ENCODE data around the gene CCDC85C. TPM values are rescaled to one million over a fixed set of nuclear protein-coding genes. Genes with fewer than 3 reads are reported as not detected.

Gene CCDC85C
- total RNA-seq, 2 donors from 2014 or later: 35.1 to 47.2 TPM

DNA sequence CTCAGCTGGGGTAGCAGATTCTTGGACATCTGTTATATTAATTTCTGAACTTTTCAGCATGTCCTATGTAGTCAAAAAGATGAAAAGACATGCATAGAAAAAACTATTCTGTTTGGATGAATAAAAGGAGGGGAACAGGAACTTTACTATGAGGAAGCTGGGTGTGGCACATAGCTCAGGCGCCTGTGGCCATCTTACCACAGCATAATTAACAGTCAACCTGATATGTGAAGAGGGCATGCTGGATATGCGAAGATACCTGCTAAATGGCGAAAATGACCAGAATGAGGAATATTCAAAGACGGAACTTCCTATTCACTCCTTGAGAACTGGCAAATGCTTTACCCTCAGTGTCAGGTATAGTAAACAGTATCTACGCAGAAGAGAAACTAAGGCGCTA is 141.8 kb downstream of the CCDC85C start:
- intact Hi-C loops (cut with DNase I): no loop called here
- DNase-seq (ENCODE audit: low spot score): no peak
- Histone ChIP-seq H3K4me1 (replicated peaks) (no peaks in the 10 kb centered on the region), H3K9me3 (no peaks in the 10 kb centered on the region), H3K4me3 (no peak overlapping the region), H3K27ac (no peak overlapping the region), H3K36me3 (no peaks in the 10 kb centered on the region), H3K27me3 (replicated peaks; ENCODE audit: insufficient read depth) (no peaks in the 10 kb centered on the region)
- WGBS: 70% methylated on average over 6 of the region's 6 CpGs
- no peak for TF ChIP-seq POLR2AphosphoS5 (IDR thresholded peaks at IDR 0.05)
- no peak for TF ChIP-seq POLR2A (IDR thresholded peaks at IDR 0.05)
- TF ChIP-seq, protein P1, sequence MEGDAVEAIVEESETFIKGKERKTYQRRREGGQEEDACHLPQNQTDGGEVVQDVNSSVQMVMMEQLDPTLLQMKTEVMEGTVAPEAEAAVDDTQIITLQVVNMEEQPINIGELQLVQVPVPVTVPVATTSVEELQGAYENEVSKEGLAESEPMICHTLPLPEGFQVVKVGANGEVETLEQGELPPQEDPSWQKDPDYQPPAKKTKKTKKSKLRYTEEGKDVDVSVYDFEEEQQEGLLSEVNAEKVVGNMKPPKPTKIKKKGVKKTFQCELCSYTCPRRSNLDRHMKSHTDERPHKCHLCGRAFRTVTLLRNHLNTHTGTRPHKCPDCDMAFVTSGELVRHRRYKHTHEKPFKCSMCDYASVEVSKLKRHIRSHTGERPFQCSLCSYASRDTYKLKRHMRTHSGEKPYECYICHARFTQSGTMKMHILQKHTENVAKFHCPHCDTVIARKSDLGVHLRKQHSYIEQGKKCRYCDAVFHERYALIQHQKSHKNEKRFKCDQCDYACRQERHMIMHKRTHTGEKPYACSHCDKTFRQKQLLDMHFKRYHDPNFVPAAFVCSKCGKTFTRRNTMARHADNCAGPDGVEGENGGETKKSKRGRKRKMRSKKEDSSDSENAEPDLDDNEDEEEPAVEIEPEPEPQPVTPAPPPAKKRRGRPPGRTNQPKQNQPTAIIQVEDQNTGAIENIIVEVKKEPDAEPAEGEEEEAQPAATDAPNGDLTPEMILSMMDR (IDR thresholded peaks at IDR 0.05): no peak

DNA sequence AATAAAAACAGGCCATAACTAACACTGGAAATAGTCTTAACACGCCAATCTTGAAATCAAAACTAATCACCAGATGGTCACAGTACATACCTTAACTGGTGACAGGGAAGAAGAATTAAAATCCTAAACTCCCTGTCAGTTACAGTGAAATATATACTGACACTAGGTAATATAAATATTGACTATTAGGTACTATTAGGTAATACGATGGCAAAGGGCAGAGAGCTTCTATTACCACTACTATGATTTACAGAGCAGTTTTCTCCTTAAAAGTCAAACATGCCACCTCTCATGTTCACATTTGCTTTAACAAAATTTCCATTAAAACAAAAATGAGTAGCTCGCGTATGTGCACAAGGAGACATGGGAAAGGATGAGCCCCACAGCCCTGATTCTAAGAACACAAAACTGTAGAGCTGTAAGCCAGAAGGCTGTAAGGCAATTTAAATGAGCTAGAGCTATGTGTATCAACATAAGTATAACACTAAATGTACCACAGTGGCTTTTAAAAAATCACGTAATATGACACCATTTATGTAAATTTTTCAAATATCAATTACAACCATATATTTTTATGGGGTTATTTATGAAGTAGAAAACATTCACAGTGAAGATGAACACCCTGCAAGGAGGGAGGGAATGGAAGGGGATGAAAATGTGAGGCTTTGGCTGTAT is 142.5 kb downstream of the CCDC85C start:
- no peak for DNase-seq (ENCODE audit: low spot score)
- TF ChIP-seq POLR2A (IDR thresholded peaks at IDR 0.05) (no peak), POLR2AphosphoS5 (IDR thresholded peaks at IDR 0.05) (no peak)
- TF ChIP-seq, protein P1 (IDR thresholded peaks at IDR 0.05): no peak
- intact Hi-C loops (cut with DNase I): no loop called here
- Histone ChIP-seq H3K27ac (no peak overlapping the region), H3K9me3 (no peaks in the 10 kb centered on the region), H3K4me3 (no peak overlapping the region), H3K4me1 (replicated peaks) (no peaks in the 10 kb centered on the region), H3K36me3 (no peaks in the 10 kb centered on the region), H3K27me3 (replicated peaks; ENCODE audit: insufficient read depth) (no peaks in the 10 kb centered on the region)
- WGBS: 88% methylated on average over 5 of the region's 5 CpGs

DNA sequence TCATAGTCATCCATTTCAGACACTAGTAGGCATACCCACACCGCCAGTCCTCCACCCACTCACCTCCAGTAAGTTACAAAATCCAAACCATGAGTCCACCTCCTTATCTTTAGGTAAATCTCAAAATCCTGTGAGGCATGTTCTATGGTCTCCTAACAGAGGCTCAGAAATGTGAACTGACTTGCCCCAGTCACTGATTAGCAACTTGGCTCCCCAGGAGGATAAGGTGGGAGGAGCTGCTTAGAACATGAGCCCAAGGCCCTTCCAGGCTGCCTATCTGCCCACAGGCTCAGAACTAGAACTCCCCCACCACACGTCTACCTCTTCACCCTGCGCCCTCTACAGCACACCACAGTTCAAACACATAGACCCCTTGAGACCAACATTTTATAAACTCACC is 143.2 kb downstream of the CCDC85C start:
- Histone ChIP-seq H3K27me3 (replicated peaks; ENCODE audit: insufficient read depth) (no peaks in the 10 kb centered on the region), H3K36me3 (no peaks in the 10 kb centered on the region), H3K4me3 (no peak overlapping the region), H3K27ac (no peak overlapping the region), H3K4me1 (replicated peaks) (no peaks in the 10 kb centered on the region), H3K9me3 (no peaks in the 10 kb centered on the region)
- intact Hi-C loops (cut with DNase I): no loop called here
- WGBS: 88% methylated on average over 3 of the region's 3 CpGs
- DNase-seq (ENCODE audit: low spot score): no peak
- TF ChIP-seq POLR2A (IDR thresholded peaks at IDR 0.05) (no peak), POLR2AphosphoS5 (IDR thresholded peaks at IDR 0.05) (no peak)
- TF ChIP-seq, protein P1 (IDR thresholded peaks at IDR 0.05): no peak

DNA sequence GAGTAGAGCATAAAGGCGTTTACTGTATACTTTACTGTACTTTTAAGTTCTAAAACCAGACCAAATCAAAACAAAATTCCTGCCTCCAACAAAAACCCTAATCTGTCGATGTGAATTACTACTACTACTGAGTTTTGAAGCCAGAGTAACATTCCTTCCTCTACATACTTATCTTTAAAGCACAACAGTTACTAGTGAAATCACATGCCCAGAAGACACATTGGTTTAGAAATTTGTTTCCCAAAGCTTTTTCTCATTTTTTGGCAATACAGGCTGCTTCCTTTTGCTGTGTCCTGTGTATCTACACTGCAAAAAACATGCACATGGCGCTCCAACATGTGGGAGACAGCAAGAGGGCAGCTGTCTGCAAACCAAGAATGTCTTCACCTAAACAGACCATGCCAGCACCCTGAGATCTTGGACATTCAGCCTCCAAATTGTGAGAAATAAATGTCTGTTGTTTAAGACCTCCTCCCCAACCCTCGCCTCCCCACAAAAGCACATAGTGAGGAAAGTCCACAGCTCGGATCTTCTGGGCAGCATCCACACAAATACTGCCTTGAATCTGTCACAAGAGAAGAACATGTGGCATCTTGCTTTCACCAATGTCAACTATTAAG is 144.4 kb downstream of the CCDC85C start:
- no peaks in the 10 kb centered on the region for H3K9me3 ChIP-seq
- no peak overlapping the region for H3K27ac ChIP-seq
- 82% methylated on average over 5 of the region's 5 CpGs for WGBS
- intact Hi-C loops (cut with DNase I): no loop called here
- no peaks in the 10 kb centered on the region for H3K4me1 ChIP-seq (replicated peaks)
- H3K4me3 ChIP-seq: no peak overlapping the region
- H3K27me3 ChIP-seq (replicated peaks; ENCODE audit: insufficient read depth): no peaks in the 10 kb centered on the region
- DNase-seq (ENCODE audit: low spot score): no peak
- no peaks in the 10 kb centered on the region for H3K36me3 ChIP-seq
- TF ChIP-seq POLR2A (IDR thresholded peaks at IDR 0.05) (no peak), POLR2AphosphoS5 (IDR thresholded peaks at IDR 0.05) (no peak)
- TF ChIP-seq, protein P1 (IDR thresholded peaks at IDR 0.05): no peak

DNA sequence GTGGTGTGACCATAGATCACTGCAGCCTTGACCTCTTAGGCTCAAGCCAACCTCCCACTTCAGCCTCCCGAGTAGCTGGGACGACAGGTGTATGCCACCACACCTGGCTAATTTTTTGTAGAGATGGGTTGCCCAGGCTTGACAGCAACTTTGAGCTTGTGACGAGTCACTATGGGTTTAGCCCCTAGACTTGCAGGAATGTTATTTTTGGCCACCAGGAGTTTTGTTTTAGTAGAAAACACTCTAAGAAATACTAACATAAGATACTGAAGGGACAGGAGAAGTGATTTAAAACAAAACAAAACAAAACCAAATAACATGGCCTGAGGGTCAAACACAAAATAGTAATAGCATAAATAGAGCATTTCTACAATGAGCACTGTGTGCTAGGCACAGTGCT is 149.8 kb downstream of the CCDC85C start:
- DNase-seq (ENCODE audit: low spot score): no peak
- 69% methylated on average over 3 of the region's 3 CpGs for WGBS
- intact Hi-C loops (cut with DNase I): no loop called here
- H3K4me3 ChIP-seq: no peak overlapping the region
- no peaks in the 10 kb centered on the region for H3K27me3 ChIP-seq (replicated peaks; ENCODE audit: insufficient read depth)
- no peaks in the 10 kb centered on the region for H3K36me3 ChIP-seq
- H3K9me3 ChIP-seq: no peaks in the 10 kb centered on the region
- no peak overlapping the region for H3K27ac ChIP-seq
- no peaks in the 10 kb centered on the region for H3K4me1 ChIP-seq (replicated peaks)
- TF ChIP-seq POLR2A (IDR thresholded peaks at IDR 0.05): no peak
- TF ChIP-seq, protein P1 (IDR thresholded peaks at IDR 0.05): no peak
- TF ChIP-seq POLR2AphosphoS5 (IDR thresholded peaks at IDR 0.05): no peak

All from prostate gland (tissue), 2 donors.